ENCODE measurements around the gene ARHGAP45. TPM values are rescaled to one million over a fixed set of nuclear protein-coding genes. Genes with fewer than 3 reads are reported as not detected.
A peak's percentile ranks its signal among the peaks of the same experiment; 100 is the strongest.

The ARHGAP45 gene
- total RNA-seq, 1 donor from 2014 or later: 0.67 TPM

- H3K4me3 Mint-ChIP-seq (ENCODE audit: unreplicated experiment): peak within 1 kb of the TSS; percentile 90
- DNase-seq (ENCODE audit: extremely low spot score, unreplicated experiment): peak; percentile 92
- peaks cover 27% of the 10 kb centered on the region for H3K4me1 Mint-ChIP-seq (ENCODE audit: unreplicated experiment)
- no peaks in the 10 kb centered on the region for H3K9me3 Mint-ChIP-seq (ENCODE audit: unreplicated experiment)
- no peaks in the 10 kb centered on the region for H3K27me3 Mint-ChIP-seq (ENCODE audit: unreplicated experiment)
- peaks cover 14% of the 10 kb centered on the region for H3K36me3 Mint-ChIP-seq (ENCODE audit: unreplicated experiment)
- peak within 1 kb of the TSS; percentile 96 for H3K27ac Mint-ChIP-seq (ENCODE audit: unreplicated experiment)
- TF ChIP-seq, protein P1, sequence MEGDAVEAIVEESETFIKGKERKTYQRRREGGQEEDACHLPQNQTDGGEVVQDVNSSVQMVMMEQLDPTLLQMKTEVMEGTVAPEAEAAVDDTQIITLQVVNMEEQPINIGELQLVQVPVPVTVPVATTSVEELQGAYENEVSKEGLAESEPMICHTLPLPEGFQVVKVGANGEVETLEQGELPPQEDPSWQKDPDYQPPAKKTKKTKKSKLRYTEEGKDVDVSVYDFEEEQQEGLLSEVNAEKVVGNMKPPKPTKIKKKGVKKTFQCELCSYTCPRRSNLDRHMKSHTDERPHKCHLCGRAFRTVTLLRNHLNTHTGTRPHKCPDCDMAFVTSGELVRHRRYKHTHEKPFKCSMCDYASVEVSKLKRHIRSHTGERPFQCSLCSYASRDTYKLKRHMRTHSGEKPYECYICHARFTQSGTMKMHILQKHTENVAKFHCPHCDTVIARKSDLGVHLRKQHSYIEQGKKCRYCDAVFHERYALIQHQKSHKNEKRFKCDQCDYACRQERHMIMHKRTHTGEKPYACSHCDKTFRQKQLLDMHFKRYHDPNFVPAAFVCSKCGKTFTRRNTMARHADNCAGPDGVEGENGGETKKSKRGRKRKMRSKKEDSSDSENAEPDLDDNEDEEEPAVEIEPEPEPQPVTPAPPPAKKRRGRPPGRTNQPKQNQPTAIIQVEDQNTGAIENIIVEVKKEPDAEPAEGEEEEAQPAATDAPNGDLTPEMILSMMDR (IDR thresholded peaks at IDR 0.05): no peak
Measured at GRCh38 chr19:1025960-1026782, 40.8 kb upstream of the ARHGAP45 start, which contains the start of gene CNN2. TSS of gene CNN2 (plus strand) at chr19:1026608. CDS start at chr19:1026662, 54 bp downstream.

- peak overlapping the region; percentile 91 for H3K27ac Mint-ChIP-seq (ENCODE audit: unreplicated experiment)
- H3K36me3 Mint-ChIP-seq (ENCODE audit: unreplicated experiment): peaks cover 14% of the 10 kb centered on the region
- H3K4me3 Mint-ChIP-seq (ENCODE audit: unreplicated experiment): peak overlapping the region; percentile 90
- TF ChIP-seq, protein P1 (IDR thresholded peaks at IDR 0.05): no peak
- H3K4me1 Mint-ChIP-seq (ENCODE audit: unreplicated experiment): peaks cover 23% of the 10 kb centered on the region
- H3K27me3 Mint-ChIP-seq (ENCODE audit: unreplicated experiment): no peaks in the 10 kb centered on the region
- no peaks in the 10 kb centered on the region for H3K9me3 Mint-ChIP-seq (ENCODE audit: unreplicated experiment)
- DNase-seq (ENCODE audit: extremely low spot score, unreplicated experiment): no peak
Measured at GRCh38 chr19:1026783-1027649, 40.0 kb upstream of the ARHGAP45 start.

- no peaks in the 10 kb centered on the region for H3K9me3 Mint-ChIP-seq (ENCODE audit: unreplicated experiment)
- peaks cover 23% of the 10 kb centered on the region for H3K4me1 Mint-ChIP-seq (ENCODE audit: unreplicated experiment)
- TF ChIP-seq, protein P1 (IDR thresholded peaks at IDR 0.05): no peak
- H3K27ac Mint-ChIP-seq (ENCODE audit: unreplicated experiment): peak overlapping the region; percentile 85
- peak overlapping the region; percentile 90 for H3K4me3 Mint-ChIP-seq (ENCODE audit: unreplicated experiment)
- no peaks in the 10 kb centered on the region for H3K27me3 Mint-ChIP-seq (ENCODE audit: unreplicated experiment)
- DNase-seq (ENCODE audit: extremely low spot score, unreplicated experiment): no peak
- H3K36me3 Mint-ChIP-seq (ENCODE audit: unreplicated experiment): peaks cover 19% of the 10 kb centered on the region
Measured at GRCh38 chr19:1027650-1028061, 39.3 kb upstream of the ARHGAP45 start.

DNA sequence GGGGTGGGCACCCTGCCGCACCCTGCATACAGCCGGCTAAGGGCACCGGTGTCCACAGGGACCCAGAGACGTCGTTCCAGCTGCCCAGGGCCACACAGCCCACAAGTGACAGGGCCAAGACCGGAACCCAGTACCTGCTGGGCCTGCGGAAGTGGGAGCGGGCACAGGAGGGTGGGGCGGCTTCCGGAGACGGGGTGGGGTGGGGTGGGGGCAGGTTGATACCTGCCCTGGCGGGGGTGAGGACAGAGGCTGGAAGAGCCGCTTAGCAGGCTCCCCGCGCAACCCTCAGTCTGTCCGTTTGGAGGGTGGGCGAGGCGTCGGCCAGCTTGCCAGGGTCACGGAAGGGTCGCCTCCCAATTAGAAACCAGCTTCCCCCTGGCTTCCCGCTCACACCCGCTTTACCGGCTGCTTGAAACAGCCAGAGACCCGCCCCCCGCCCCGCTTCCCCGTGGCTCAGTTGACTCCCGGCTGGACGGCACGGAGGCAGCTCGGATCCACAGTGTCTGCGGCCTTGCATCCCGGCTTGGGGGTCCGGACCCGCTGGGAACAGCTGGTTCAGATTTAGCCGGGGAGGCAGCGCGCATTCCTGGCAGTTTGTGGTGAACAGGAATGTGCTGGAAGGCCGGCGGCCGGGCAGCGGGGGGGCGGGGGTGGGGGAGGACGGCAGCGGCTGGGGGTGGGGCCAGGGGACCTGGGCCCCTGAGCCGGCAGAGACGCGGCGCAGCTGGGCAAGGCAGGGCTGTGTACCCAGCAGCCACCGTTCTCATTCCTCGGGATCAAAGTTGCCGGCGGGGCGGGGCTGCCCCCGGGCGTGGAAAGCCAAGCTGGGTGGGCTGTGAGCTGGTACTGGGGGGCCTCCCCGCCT is 38.7 kb upstream of the ARHGAP45 start:
- Mint-ChIP-seq H3K4me1 (ENCODE audit: unreplicated experiment) (peaks cover 23% of the 10 kb centered on the region), H3K36me3 (ENCODE audit: unreplicated experiment) (peaks cover 20% of the 10 kb centered on the region), H3K4me3 (ENCODE audit: unreplicated experiment) (peak overlapping the region; percentile 90), H3K9me3 (ENCODE audit: unreplicated experiment) (no peaks in the 10 kb centered on the region), H3K27me3 (ENCODE audit: unreplicated experiment) (no peaks in the 10 kb centered on the region), H3K27ac (ENCODE audit: unreplicated experiment) (peak overlapping the region; percentile 85)
- TF ChIP-seq, protein P1 (IDR thresholded peaks at IDR 0.05): no peak
- DNase-seq (ENCODE audit: extremely low spot score, unreplicated experiment): peak; percentile 99

Measured in osteocyte (in vitro differentiated cells).